Measurements from ENCODE around the gene SPTB.

The SPTB gene

GRCh38 chr14:64855721-64856528 lies 23.8 kb downstream of the SPTB start:
- Histone ChIP-seq H3K36me3 (ENCODE audit: control insufficient read depth in 1 of 2, insufficient read depth in 2 of 2, low read depth in 1 of 2, low read length in 2 of 2) (no peaks in the 10 kb centered on the region), H3K9ac (ENCODE audit: low read length) (no peak overlapping the region), H3K79me1 (replicated peaks; ENCODE audit: low read length, poor library complexity, severe bottlenecking) (no peaks in the 10 kb centered on the region), H4K8ac (ENCODE audit: low read length) (no peak overlapping the region), H3K4ac (ENCODE audit: low read depth in 1 of 2, low read length in 2 of 2) (no peak overlapping the region), H3K27me3 (ENCODE audit: control insufficient read depth in 1 of 2, insufficient read depth in 1 of 2, low read length in 2 of 2) (peaks cover 58 to 77% of the 10 kb centered on the region in 2 experiments), H4K91ac (ENCODE audit: low read length) (no peak overlapping the region), H3K18ac (ENCODE audit: low read depth in 1 of 2, low read length in 2 of 2) (no peak overlapping the region), H2BK15ac (ENCODE audit: low read depth, poor library complexity, severe bottlenecking) (no peak overlapping the region), H3K14ac (ENCODE audit: low read length in 2 of 2) (no peak overlapping the region), H3K4me1 (ENCODE audit: control insufficient read depth, insufficient read depth, low read depth, low read length) (no peaks in the 10 kb centered on the region), H3K9me3 (ENCODE audit: control insufficient read depth, low read length) (no peaks in the 10 kb centered on the region), H2BK120ac (ENCODE audit: low read depth, low read length) (no peak overlapping the region), H2BK12ac (ENCODE audit: low read length in 2 of 2) (no peak overlapping the region), H2BK5ac (ENCODE audit: low read depth, low read length, poor library complexity, severe bottlenecking) (no peak overlapping the region), H3K23ac (ENCODE audit: low read length in 2 of 2) (no peak overlapping the region), H3K4me2 (ENCODE audit: low read length, poor library complexity, severe bottlenecking) (no peak overlapping the region), H3K27ac (ENCODE audit: low read length, poor library complexity, severe bottlenecking) (no peak overlapping the region), H3K4me3 (ENCODE audit: insufficient read depth in 1 of 2, low read depth in 1 of 2, low read length in 2 of 2) (no peak overlapping the region), H2AFZ (ENCODE audit: low read depth, low read length) (no peak overlapping the region), H2AK5ac (ENCODE audit: low read length, severe bottlenecking) (no peak overlapping the region)
- WGBS: 58% methylated on average over 4 of the region's 6 CpGs
- DNase-seq: no peak

GRCh38 chr14:64850369-64851137 lies 29.2 kb downstream of the SPTB start:
- Histone ChIP-seq H3K23ac (ENCODE audit: low read length in 2 of 2) (no peak overlapping the region), H2BK12ac (ENCODE audit: low read length in 2 of 2) (no peak overlapping the region), H3K4ac (ENCODE audit: low read depth in 1 of 2, low read length in 2 of 2) (no peak overlapping the region), H4K8ac (ENCODE audit: low read length) (no peak overlapping the region), H3K4me1 (ENCODE audit: control insufficient read depth, insufficient read depth, low read depth, low read length) (peaks cover 4% of the 10 kb centered on the region), H3K27me3 (ENCODE audit: control insufficient read depth in 1 of 2, insufficient read depth in 1 of 2, low read length in 2 of 2) (peaks cover 55 to 77% of the 10 kb centered on the region in 2 experiments), H4K91ac (ENCODE audit: low read length) (no peak overlapping the region), H3K9ac (ENCODE audit: low read length) (no peak overlapping the region), H3K18ac (ENCODE audit: low read depth in 1 of 2, low read length in 2 of 2) (no peak overlapping the region), H3K4me2 (ENCODE audit: low read length, poor library complexity, severe bottlenecking) (no peak overlapping the region), H3K9me3 (ENCODE audit: control insufficient read depth, low read length) (no peaks in the 10 kb centered on the region), H3K14ac (ENCODE audit: low read length in 2 of 2) (no peak overlapping the region), H2AK5ac (ENCODE audit: low read length, severe bottlenecking) (no peak overlapping the region), H3K36me3 (ENCODE audit: control insufficient read depth in 1 of 2, insufficient read depth in 2 of 2, low read depth in 1 of 2, low read length in 2 of 2) (no peaks in the 10 kb centered on the region), H2BK5ac (ENCODE audit: low read depth, low read length, poor library complexity, severe bottlenecking) (no peak overlapping the region), H3K27ac (ENCODE audit: low read length, poor library complexity, severe bottlenecking) (no peak overlapping the region), H3K4me3 (ENCODE audit: insufficient read depth in 1 of 2, low read depth in 1 of 2, low read length in 2 of 2) (no peak overlapping the region), H3K79me1 (replicated peaks; ENCODE audit: low read length, poor library complexity, severe bottlenecking) (no peaks in the 10 kb centered on the region), H2BK120ac (ENCODE audit: low read depth, low read length) (no peak overlapping the region), H2AFZ (ENCODE audit: low read depth, low read length) (no peak overlapping the region), H2BK15ac (ENCODE audit: low read depth, poor library complexity, severe bottlenecking) (no peak overlapping the region)
- no peak for DNase-seq
- WGBS: 81% methylated on average over 4 of the region's 5 CpGs

GRCh38 chr14:64849940-64850339 lies 29.8 kb downstream of the SPTB start:
- Histone ChIP-seq H2BK120ac (ENCODE audit: low read depth, low read length) (no peak overlapping the region), H2AFZ (ENCODE audit: low read depth, low read length) (no peak overlapping the region), H4K8ac (ENCODE audit: low read length) (no peak overlapping the region), H2BK12ac (ENCODE audit: low read length in 2 of 2) (no peak overlapping the region), H3K23ac (ENCODE audit: low read length in 2 of 2) (no peak overlapping the region), H2BK5ac (ENCODE audit: low read depth, low read length, poor library complexity, severe bottlenecking) (no peak overlapping the region), H3K9me3 (ENCODE audit: control insufficient read depth, low read length) (no peaks in the 10 kb centered on the region), H3K9ac (ENCODE audit: low read length) (no peak overlapping the region), H3K36me3 (ENCODE audit: control insufficient read depth in 1 of 2, insufficient read depth in 2 of 2, low read depth in 1 of 2, low read length in 2 of 2) (no peaks in the 10 kb centered on the region), H3K4me3 (ENCODE audit: insufficient read depth in 1 of 2, low read depth in 1 of 2, low read length in 2 of 2) (no peak overlapping the region), H3K4me2 (ENCODE audit: low read length, poor library complexity, severe bottlenecking) (no peak overlapping the region), H3K18ac (ENCODE audit: low read depth in 1 of 2, low read length in 2 of 2) (no peak overlapping the region), H3K4me1 (ENCODE audit: control insufficient read depth, insufficient read depth, low read depth, low read length) (peaks cover 4% of the 10 kb centered on the region), H3K79me1 (replicated peaks; ENCODE audit: low read length, poor library complexity, severe bottlenecking) (no peaks in the 10 kb centered on the region), H2BK15ac (ENCODE audit: low read depth, poor library complexity, severe bottlenecking) (no peak overlapping the region), H2AK5ac (ENCODE audit: low read length, severe bottlenecking) (no peak overlapping the region), H3K4ac (ENCODE audit: low read depth in 1 of 2, low read length in 2 of 2) (no peak overlapping the region), H3K27ac (ENCODE audit: low read length, poor library complexity, severe bottlenecking) (no peak overlapping the region), H3K27me3 (ENCODE audit: control insufficient read depth in 1 of 2, insufficient read depth in 1 of 2, low read length in 2 of 2) (peaks cover 55 to 80% of the 10 kb centered on the region in 2 experiments), H4K91ac (ENCODE audit: low read length) (no peak overlapping the region), H3K14ac (ENCODE audit: low read length in 2 of 2) (no peak overlapping the region)
- 93% methylated on average over 4 of the region's 4 CpGs for WGBS
- DNase-seq: no peak

GRCh38 chr14:64848239-64848638 lies 31.5 kb downstream of the SPTB start:
- no peak overlapping the region for H4K91ac ChIP-seq (ENCODE audit: low read length)
- no peak overlapping the region for H3K27ac ChIP-seq (ENCODE audit: low read length, poor library complexity, severe bottlenecking)
- no peak overlapping the region for H2BK120ac ChIP-seq (ENCODE audit: low read depth, low read length)
- no peak overlapping the region for H2AFZ ChIP-seq (ENCODE audit: low read depth, low read length)
- H3K14ac ChIP-seq (ENCODE audit: low read length in 2 of 2): no peak overlapping the region
- H3K36me3 ChIP-seq (ENCODE audit: control insufficient read depth in 1 of 2, insufficient read depth in 2 of 2, low read depth in 1 of 2, low read length in 2 of 2): no peaks in the 10 kb centered on the region
- H4K8ac ChIP-seq (ENCODE audit: low read length): no peak overlapping the region
- WGBS: 87% methylated on average over 2 of the region's 3 CpGs
- no peak overlapping the region for H3K4ac ChIP-seq (ENCODE audit: low read depth in 1 of 2, low read length in 2 of 2)
- H3K27me3 ChIP-seq (ENCODE audit: control insufficient read depth in 1 of 2, insufficient read depth in 1 of 2, low read length in 2 of 2): peaks cover 65 to 88% of the 10 kb centered on the region in 2 experiments
- H3K9me3 ChIP-seq (ENCODE audit: control insufficient read depth, low read length): no peaks in the 10 kb centered on the region
- H3K4me2 ChIP-seq (ENCODE audit: low read length, poor library complexity, severe bottlenecking): no peak overlapping the region
- H2BK12ac ChIP-seq (ENCODE audit: low read length in 2 of 2): no peak overlapping the region
- no peak overlapping the region for H3K18ac ChIP-seq (ENCODE audit: low read depth in 1 of 2, low read length in 2 of 2)
- H2AK5ac ChIP-seq (ENCODE audit: low read length, severe bottlenecking): no peak overlapping the region
- H3K4me1 ChIP-seq (ENCODE audit: control insufficient read depth, insufficient read depth, low read depth, low read length): peaks cover 6% of the 10 kb centered on the region
- no peak overlapping the region for H3K9ac ChIP-seq (ENCODE audit: low read length)
- H2BK5ac ChIP-seq (ENCODE audit: low read depth, low read length, poor library complexity, severe bottlenecking): no peak overlapping the region
- no peak overlapping the region for H3K23ac ChIP-seq (ENCODE audit: low read length in 2 of 2)
- no peak overlapping the region for H2BK15ac ChIP-seq (ENCODE audit: low read depth, poor library complexity, severe bottlenecking)
- no peak for DNase-seq
- H3K4me3 ChIP-seq (ENCODE audit: insufficient read depth in 1 of 2, low read depth in 1 of 2, low read length in 2 of 2): no peak overlapping the region
- no peaks in the 10 kb centered on the region for H3K79me1 ChIP-seq (replicated peaks; ENCODE audit: low read length, poor library complexity, severe bottlenecking)
